HG03558 (cell line): Measurements from ENCODE around the gene NOBOX.
"Not testable (repeated sequence)": the region's sequence is repeated elsewhere in the genome, so short reads cannot be mapped to it uniquely, and the experiment has no call there.

ENCODE experiments used
- ATAC-seq: cut with Tn5 transposase; IDR thresholded peaks from one replicate; pipeline ENCODE4 v1.9.1; 2021; ENCODE audit warnings: moderate number of reproducible peaks; ENCODE audit not compliant: unreplicated experiment; ENCODE audit errors: extremely low read depth

The NOBOX gene

DNA sequence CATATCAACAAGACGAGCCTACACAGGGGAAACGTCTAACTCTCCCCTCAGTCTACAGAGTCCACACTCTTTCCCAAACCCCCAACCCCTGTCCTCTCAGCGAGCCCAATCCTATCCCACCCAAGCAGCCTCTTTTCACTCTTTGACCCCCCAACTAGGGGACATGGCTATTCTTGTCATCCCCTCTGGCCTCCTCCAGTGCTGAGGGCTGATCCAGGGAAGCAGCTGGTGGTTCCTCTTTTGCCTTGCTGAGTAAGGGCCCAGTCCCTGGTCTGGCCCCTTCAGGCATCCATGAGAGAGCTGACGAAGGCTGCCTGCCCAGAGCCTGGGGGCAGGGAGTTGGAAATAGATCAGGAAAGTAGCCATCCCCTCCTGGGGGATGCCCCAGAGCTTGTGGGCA, 6.4 kb downstream of the NOBOX start:
- ATAC-seq, result no peak

DNA sequence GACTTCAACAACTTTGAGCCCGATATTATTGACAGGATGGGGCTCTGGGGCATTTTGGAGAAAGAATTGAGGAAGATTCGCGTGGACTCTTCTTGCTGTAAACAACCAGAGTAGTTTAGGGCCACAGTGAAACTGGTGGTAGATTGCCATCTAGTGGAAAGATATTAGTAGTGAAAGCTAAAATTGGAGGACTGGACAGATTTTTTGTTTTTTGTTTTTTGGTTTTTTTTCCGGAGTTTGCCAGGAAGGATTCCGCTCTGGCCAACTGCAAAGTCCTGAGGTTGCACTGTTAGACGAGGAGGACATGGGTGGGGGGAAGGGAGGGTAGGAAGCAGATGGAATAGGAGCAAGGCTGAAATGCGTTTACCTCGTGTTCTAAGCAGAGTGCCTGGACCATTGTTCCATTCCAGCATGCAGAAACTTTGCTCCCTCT, 11.7 kb downstream of the NOBOX start:
- peak; percentile 70 for ATAC-seq

DNA sequence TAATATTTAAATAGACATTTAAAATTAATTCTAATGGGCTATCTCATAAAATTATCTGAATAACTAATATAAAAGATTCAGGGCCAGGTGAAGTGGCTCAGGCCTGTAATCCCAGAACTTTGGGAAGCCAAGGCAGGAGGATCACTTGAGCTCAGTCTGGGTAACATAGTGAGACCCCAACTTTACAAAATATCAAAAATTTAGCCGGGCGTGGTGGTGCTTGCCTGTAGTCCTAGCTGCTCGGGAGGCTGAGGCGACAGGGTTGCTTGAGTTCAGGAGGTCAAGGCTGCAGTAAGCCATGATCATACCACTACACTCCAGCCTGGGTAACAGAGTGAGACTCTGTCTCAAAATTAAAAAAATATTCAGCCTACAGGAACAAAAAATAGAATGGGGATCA, 12.5 kb downstream of the NOBOX start:
- ATAC-seq, result no peak

DNA sequence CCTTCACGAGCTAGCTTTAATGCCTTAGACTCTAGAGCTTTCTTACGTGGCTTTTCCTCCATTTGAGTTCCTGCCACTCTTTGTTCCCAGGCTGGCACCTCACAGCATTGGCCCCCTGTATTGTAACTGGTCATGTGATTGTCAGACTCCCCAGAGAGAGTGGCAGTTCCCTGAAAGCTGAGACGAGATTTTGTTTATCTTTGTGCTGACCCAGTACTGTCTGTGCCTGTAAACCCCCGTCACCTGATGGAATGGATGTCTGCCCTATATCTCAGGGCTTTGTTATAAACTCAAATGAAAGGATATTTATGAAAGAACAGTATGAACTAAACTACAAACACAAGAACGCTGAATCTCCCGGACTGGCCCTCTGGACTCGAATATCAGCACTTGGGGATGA, 13.0 kb downstream of the NOBOX start:
- ATAC-seq, result no peak

DNA sequence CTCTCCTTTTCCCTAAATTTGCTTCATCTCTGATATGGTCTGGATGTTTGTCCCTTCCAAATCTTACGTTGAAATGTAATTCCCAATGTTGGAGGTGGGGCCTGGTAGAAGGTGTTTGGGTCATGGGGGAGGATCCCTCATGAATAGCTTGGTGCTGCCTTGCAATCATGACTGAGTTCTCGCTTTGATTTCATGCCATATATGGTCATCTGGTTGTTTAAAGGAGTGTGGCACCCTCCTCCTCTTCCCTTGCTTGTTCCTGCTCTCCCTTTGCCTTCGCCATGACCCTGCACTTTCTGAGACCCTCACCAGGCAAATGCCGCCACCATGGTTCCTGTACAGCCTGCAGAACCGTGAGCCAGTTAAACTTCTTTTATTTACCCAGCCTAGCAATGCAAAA, 14.5 kb downstream of the NOBOX start:
- ATAC-seq, result no peak

DNA sequence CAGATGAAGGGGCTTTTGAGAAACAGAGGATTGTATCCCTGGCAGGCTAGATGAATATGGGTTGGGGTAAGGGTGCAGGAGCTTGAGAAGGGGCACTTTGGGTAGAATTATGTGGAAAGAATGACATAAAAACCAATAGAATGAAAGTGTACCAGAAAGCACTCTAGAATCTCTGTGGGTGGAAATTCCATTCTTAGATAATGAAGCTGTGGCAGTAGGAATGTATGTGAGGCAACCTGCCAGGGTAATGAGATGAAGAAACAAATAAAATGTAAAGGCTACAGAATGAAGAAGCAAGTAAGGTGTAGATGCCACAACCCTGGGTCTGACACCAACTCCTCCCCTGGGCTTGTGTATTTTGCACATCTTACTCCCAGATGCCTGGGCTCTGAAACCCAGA, 16.8 kb downstream of the NOBOX start:
- no peak for ATAC-seq

DNA sequence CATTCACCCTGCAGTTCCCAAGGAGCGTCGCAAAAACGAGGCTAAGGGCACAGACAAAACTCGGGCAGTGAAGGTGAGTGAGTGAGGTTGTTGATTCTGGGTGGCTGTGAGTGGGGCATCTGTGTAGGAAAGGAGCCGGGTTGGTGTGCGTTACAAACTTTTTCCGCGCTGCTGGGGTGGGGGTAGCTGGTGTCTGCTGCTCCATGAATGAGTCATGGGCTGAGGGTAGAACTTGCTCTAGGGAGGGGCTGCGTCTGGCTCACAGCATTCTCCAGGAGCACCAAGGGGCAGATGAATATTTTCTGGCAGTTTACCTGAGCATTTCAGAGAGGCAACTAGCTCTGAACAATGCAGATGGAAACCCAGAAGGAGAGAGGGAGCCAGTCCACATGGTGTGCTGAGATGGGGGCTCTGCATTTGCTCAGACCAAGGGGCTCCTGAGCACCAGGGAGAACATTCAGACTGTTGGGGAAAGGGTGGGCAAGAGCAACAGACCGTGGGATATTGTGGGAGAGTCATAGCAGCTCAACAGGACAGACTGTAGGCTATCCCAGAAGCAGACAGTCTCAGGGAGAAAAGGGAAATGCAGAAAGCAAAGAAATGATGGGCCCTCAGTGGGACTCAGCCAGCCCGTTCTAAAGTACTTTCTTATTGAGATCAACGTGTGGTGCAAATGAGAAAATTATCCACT, 18.8 kb downstream of the NOBOX start:
- ATAC-seq, result no peak

DNA sequence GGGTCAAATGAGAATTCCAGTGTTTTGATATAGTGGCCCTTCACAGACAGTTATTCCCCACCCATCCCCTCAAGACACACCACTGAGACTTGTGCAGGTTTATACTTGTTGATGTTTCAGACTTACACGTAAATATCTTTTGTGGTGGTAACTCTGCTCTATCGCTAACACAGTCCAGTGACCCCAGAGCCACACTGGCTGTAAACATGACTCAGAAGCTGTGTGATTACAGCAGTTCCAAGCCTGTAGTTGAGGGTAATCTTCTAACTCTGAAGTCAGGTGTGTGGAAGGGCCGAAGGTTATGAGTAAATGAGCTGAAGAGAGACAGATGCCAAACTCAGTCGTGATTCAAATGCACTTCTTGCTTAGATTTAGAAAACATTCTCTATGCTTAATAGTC, 19.4 kb downstream of the NOBOX start:
- peak; percentile 58 for ATAC-seq

DNA sequence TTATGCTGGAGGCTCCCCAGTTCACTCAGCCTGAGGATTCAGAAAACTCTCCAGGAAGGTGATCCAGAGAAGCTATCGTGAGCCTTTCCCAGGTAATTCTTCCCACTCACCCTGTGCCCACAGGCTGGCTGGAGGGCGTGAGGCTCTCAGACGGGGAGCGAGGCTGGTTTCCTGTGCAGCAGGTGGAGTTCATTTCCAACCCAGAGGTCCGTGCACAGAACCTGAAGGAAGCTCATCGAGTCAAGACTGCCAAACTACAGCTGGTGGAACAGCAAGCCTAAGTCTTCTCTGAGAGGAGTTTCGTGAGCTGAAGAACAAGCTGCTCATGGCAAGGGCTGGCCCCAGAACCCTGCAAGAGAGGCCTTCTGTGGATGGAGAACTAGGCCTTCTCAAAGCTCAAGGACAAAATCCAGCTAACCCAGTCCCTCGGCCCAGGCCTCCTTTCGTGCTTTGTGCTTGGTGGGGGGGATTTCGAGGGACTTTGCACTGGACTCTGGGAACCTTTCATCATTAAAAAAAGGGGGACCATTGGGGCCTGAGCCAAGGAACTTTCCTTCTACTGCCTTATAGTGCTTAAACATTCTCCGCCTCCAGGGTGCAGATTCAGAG, 23.6 kb downstream of the NOBOX start:
- ATAC-seq, result no peak

DNA sequence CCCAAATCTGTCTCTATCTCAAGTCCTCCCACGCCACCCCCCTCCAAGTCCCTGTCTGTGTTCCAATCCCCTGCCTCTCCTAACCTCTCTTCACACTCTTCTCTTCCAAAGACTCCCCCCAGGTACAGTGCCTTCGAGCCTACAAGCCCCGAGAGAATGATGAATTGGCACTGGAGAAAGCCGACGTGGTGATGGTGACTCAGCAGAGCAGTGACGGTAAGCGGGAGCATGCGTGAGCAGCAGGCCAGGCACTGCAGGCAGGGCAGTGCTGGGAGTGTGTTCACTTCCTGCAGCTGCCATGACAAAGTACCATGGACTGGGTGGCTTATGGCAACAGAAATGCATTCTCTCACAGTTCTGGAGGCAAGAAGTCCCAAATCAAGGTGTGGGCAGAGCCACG, 24.8 kb downstream of the NOBOX start:
- ATAC-seq, result no peak

DNA sequence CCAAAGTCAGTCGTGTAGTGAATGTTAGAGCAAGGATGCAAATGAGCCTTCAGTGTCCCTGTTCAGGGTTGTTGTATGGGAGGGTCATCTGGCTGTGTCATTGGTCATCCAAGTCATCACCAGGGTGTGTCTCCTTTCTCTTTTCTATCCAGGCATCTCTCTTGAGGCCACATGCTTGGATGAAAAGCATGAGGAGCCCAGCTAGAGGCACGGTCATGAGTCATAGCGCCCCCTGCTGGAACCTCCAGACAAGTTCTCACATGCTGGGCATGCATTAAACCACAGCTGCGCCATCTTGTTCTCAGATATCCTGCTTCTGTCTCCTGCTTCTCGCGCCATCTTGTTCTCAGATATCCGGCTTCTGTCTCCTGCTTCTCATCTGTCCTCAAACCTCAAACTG, 34.3 kb downstream of the NOBOX start:
- not testable (repeated sequence) for ATAC-seq

DNA sequence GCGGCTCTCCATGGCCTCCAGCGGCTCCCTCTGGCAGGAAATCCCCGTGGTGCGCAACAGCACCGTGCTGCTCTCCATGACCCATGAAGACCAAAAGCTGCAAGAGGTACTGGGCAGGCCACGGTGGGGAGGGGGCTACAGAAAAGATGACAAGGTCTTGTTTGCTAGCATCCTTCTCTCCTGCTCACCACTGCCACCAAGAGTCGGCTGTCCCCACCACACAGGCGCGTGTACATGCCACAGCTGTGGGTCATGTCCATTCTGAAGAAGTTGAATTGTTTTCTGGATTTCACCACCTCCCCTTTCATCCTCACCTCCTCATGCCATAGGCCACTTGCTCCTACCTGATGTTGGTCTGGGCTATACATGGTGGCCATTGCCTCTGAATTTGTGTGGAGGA, 36.2 kb downstream of the NOBOX start:
- not testable (repeated sequence) for ATAC-seq

DNA sequence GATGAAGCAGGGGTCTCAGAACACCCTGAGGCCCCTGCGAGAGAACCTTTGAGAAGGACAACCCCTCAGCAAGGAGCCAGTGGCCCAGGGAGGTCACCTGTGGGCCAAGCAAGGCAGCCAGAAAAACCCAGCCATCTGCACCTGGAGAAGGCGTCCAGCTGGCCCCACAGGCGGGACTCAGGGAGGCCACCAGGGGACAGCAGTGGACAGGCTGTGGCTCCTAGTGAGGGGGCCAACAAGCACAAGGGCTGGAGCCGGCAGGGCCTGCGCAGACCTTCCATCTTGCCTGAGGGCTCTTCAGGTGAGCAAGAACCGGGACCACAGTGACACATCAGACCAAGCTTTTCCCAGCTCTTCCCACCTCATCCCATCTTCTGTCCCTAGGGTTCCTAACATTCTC, 38.0 kb downstream of the NOBOX start:
- not testable (repeated sequence) for ATAC-seq

DNA sequence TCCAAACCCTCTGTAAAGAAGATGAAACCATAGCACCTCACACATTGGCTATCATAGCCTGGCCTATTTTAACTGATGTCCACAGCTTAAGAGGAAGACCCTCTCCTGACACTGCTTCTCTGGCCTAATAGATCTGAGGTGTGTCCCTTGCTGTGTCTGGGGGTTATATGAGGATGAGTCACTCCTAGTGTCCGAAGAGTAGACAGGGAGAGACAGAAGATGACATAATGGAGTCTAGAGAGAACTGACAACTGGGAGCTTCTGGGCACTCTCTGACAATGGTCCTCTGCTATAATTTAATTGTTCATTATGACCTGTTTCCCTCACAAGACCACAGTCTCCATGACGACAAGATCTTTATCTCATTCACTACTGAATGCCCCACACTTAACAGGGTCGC, 41.4 kb downstream of the NOBOX start:
- not testable (repeated sequence) for ATAC-seq

DNA sequence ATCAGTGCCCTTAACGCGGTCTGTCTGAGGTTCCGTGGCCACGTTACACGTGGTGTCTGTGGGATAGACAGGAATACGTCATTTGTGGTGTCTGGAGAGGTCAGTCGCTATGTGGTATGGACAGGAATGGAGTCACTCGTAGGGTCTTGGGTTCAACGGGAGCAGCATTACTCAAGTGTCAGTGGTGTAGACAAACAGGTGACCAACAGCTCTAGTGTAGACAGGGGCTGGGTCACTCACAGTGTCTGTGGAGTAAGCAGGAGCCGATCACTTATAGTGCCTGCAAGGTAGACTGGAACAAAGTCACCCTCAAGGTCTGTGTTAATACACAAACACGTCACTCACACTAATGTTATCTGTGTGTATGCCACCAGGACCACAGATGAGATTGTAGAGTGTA, 46.6 kb downstream of the NOBOX start:
- ATAC-seq, result not testable (repeated sequence)

DNA sequence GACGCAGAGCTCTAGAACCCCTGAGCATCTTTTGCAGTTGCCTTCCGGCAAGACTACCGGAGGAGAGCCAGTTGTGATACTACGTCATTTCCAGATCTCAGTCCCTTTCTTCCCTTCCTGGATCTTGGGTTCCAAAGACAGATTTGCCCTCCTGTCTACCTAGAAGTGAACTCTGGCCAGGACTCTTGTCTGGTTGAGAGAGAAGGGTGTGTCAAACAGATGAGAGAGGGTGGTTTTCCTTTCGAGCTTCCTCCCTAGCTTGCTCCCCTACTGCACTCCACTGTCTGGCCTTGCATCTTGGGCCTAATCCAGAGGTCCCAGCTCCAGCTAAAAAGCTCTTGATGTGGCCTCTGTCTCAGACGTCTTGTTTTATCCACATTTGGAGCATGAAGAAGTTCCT, 47.3 kb downstream of the NOBOX start:
- not testable (repeated sequence) for ATAC-seq

DNA sequence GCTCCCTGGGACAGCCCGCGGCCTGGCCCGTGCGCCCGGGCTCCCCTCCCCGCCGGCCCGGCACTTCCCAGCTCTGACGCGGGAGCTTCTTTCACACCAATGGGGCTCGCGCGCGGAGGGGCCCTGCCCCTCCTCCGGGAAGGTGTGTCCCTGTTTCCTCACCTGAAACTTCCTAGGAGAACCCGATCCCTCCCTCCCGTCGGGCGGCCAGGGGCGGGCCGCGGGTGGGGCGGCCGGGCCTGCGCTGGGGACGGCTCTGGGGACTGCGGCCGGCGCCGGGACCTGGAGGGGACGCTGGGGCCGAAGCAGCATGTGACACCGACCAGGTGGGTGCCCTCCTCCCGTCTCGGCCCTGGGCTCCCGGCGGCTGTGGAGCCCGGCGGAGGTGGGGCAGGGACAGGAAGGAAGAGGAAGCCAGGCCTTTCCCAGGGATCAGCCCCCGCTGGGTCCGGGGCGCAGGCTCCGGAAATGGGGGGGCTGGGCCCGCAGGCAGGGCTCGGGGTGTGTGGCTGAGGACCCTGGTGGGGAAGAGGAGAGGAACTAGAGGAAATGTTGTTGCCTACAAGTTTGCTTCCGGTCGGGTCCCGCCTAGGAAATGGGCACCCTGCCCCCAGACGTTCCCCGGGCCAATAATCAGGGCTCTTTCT, 48.2 kb downstream of the NOBOX start, which contains the start of gene ARHGEF5:
Gene ARHGEF5, plus strand, starts transcription at position 227 of the 647 bp plus-strand sequence. CDS start 7,268 bp downstream, outside the sequence.
- ATAC-seq, result peak; percentile 56

DNA sequence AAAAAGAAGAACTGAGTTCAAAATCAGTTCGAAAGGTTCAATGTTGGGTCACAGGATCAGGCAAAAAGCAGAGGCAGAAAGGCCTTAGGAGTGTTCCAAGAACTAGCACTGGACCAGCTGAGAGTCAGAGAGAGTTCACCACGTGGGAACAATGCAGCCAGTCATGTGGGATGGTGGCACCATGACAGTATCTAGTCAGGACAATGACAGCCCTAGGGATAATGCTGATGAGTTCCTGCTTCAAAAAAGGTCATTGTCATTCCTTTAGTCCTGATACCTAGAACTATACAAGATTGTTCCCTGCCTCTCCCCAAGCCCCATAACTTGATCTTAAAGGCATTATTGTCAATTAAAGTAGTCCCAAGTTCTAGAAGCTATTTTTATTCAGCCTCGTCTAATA, 51.8 kb downstream of the NOBOX start:
- ATAC-seq, result not testable (repeated sequence)

DNA sequence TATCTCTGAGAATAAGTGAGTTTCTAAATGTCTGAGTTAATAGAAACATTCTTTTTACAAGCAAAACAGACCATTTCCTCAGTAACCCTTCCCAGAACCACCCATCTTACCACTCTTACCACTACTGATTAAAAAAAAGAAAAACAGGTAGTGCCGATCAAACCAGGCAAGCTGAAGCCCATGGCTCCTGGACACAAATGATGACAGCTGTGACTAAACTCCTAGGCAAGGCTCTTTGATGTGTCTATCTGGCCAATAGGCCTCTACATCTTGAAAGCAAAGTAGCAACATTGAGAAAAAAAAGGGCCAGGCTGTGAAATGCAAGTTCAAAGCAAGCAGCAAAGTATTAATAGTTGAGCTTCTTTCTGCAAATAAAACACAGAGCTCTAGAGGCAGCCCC, 54.9 kb downstream of the NOBOX start:
- not testable (repeated sequence) for ATAC-seq
